Measurements from ENCODE around the gene PLA2G6. TPM values are rescaled to one million over a fixed set of nuclear protein-coding genes. Genes with fewer than 3 reads are reported as not detected.

Gene PLA2G6
- 10 to 100 TPM; 24.1 to 38.5 TPM for total RNA-seq

DNA sequence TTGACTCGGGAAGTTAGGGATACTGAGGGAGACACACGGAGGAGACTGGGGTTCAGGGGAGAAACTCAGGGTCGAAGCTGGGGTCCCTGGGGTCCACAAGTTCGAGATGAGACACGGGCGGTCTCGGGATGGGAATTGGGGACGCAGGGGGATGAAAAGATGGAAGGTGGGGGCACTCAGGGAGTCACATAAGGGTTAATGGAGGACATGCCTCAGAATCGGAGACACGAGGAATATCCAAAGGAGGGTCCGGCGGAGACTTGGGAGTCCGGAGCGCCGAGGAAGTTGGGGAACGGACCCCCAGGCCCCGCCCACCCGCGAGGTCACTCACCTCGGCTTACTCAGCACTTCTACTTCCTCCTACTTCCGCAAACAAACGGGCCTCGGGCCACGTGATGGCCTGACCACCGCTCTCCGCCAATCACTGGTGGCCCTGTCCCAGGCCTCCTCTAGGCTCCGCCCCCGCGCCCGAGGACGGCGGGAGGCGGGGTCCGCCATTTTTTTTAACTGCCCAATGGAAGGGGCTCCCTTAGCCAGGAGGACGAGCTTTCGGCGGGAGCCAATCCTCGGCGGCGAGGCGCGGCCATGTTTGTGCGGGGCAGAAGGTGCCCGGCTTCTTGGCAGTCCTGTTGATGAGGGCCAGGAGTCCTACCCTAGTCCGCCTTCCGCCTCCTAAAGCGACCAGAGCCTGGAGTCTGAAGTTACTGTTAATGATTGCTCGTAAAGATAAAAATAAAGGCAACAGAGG is at the start of gene PLA2G6:
TSS of gene PLA2G6 (minus strand) at position 378 of the 748 bp plus-strand sequence. CDS start 12,404 bp downstream, outside the sequence.
- TF ChIP-seq, protein P1, sequence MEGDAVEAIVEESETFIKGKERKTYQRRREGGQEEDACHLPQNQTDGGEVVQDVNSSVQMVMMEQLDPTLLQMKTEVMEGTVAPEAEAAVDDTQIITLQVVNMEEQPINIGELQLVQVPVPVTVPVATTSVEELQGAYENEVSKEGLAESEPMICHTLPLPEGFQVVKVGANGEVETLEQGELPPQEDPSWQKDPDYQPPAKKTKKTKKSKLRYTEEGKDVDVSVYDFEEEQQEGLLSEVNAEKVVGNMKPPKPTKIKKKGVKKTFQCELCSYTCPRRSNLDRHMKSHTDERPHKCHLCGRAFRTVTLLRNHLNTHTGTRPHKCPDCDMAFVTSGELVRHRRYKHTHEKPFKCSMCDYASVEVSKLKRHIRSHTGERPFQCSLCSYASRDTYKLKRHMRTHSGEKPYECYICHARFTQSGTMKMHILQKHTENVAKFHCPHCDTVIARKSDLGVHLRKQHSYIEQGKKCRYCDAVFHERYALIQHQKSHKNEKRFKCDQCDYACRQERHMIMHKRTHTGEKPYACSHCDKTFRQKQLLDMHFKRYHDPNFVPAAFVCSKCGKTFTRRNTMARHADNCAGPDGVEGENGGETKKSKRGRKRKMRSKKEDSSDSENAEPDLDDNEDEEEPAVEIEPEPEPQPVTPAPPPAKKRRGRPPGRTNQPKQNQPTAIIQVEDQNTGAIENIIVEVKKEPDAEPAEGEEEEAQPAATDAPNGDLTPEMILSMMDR (IDR thresholded peaks at IDR 0.05): no peak
- intact Hi-C loops (cut with DNase I): no loop called here
- Histone ChIP-seq H3K27me3 (no peaks in the 10 kb centered on the region), H3K4me1 (peaks cover 6% of the 10 kb centered on the region), H3K27ac (peak within 1 kb of the TSS; percentile 81), H3K9ac (ENCODE audit: low read depth in 2 of 2, low read length in 2 of 2) (peak within 1 kb of the TSS; percentile 80 to 100), H3K9me3 (no peaks in the 10 kb centered on the region), H3K4me3 (peak within 1 kb of the TSS; percentile 39), H3K36me3 (no peaks in the 10 kb centered on the region)
- peak; percentile 99 for DNase-seq

GRCh38 chr22:38230916-38231315 is 49.3 kb upstream of the PLA2G6 start:
- peak overlapping the region; percentile 50 for H3K27ac ChIP-seq
- intact Hi-C loops (cut with DNase I): loop anchor here (5.0 to 10.0 kb wide), 2 partner anchors 116 to 179 kb away; partner anchors contain the start of gene BAIAP2L2
- H3K9ac ChIP-seq (ENCODE audit: low read depth in 2 of 2, low read length in 2 of 2): no peak overlapping the region
- TF ChIP-seq, protein P1 (IDR thresholded peaks at IDR 0.05): no peak
- DNase-seq: no peak
- no peaks in the 10 kb centered on the region for H3K9me3 ChIP-seq
- H3K4me1 ChIP-seq: peaks cover 18% of the 10 kb centered on the region
- peaks cover 7% of the 10 kb centered on the region for H3K36me3 ChIP-seq
- no peaks in the 10 kb centered on the region for H3K27me3 ChIP-seq
- H3K4me3 ChIP-seq: no peak overlapping the region

DNA sequence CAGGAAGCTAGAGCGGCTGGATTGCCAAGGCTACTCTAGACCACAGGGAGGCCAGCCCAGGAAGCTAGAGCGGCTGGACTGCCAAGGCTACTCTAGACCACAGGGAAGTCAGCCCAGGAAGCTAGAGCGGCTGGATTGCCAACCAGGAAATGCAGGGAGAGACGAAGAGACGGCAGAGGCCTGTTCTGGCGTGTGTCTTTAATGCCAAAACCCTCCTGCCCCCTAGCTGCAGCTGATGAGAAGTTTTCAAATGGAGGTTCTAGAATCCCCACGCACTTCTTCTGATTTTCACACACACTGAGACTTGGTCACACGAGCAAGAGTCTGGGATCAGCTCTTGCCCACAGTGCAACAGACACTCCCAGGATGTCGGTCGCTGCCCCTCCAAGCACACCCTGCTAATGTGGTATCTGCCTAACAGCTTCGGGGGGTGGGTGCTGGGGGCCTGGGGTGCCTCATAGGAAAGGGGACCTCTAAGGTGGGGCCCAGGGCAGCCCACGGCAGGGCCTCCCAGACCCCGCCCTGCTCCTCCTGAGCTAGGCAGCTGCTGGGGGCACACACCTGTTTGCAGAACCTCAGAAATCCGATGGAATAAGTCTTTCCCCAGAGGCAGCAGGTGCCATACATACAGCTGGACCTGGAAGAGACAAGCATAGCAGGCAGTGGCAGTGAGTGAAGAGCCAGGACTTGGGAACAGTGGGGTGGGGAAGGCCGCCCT is 48.6 kb upstream of the PLA2G6 start:
- intact Hi-C loops (cut with DNase I): loop anchor here (5.0 to 10.0 kb wide), 2 partner anchors 115 to 178 kb away; partner anchors contain the start of gene BAIAP2L2
- peak; percentile 85 for DNase-seq
- no peaks in the 10 kb centered on the region for H3K27me3 ChIP-seq
- peak overlapping the region; percentile 50 for H3K27ac ChIP-seq
- H3K4me1 ChIP-seq: peaks cover 18% of the 10 kb centered on the region
- H3K4me3 ChIP-seq: no peak overlapping the region
- peaks cover 7% of the 10 kb centered on the region for H3K36me3 ChIP-seq
- no peaks in the 10 kb centered on the region for H3K9me3 ChIP-seq
- peak overlapping the region in 1 of 2 donors; percentile 53 for H3K9ac ChIP-seq (ENCODE audit: low read depth in 2 of 2, low read length in 2 of 2)
- TF ChIP-seq, protein P1 (IDR thresholded peaks at IDR 0.05): peak; percentile 52

DNA sequence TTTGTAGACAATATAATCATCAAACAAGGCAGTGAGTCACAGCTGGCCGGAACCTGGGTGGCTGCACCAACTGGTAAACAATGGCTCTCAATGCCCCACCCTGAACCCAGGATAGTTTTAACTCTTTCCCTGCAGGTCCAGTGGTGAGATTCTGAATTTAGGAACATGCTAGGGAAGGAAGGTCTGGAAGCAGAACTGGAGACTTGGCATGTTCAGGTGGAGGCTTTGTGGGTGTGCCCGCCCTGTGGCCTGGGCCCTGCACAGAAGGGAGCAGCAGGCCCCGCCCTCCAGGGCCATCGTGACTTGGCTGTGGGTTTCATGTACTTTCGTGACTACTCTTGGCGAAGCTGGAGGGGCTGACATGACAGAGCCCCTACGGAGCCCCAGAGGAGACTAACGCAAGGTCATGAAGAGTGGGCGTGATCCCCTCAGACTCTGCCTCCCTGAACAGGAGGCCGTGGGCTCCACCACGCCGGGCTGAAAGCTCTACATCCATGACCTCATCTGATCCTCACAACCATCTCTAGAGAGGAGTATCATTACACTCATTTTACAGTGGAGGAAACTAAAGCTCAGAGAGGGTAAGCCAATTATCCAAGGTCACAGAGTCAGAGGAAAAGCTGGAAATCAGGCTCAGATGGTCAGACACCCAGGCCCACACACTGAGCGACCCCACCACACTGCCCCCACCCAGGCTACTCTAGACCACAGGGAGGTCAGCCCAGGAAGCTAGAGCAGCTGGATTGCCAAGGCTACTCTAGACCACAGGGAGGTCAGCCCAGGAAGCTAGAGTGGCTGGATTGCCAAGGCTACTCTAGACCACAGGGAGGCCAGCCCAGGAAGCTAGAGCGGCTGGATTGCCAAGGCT is 47.5 kb upstream of the PLA2G6 start:
- intact Hi-C loops (cut with DNase I): no loop called here
- H3K9ac ChIP-seq (ENCODE audit: low read depth in 2 of 2, low read length in 2 of 2): peak overlapping the region in 1 of 2 donors; percentile 75
- DNase-seq: peak; percentile 87
- H3K4me3 ChIP-seq: no peak overlapping the region
- no peaks in the 10 kb centered on the region for H3K27me3 ChIP-seq
- peak overlapping the region; percentile 84 for H3K27ac ChIP-seq
- H3K4me1 ChIP-seq: peaks cover 18% of the 10 kb centered on the region
- TF ChIP-seq, protein P1 (IDR thresholded peaks at IDR 0.05): no peak
- peaks cover 7% of the 10 kb centered on the region for H3K36me3 ChIP-seq
- H3K9me3 ChIP-seq: no peaks in the 10 kb centered on the region

All from colonic mucosa (tissue), 4 donors.